Mammary epithelial cell (primary cell): ENCODE data around the gene TSC2.

Source experiments
- CTCF ChIP-seq, 2 donors: IDR thresholded peaks in 1 of 2; conservative IDR thresholded peaks in 1 of 2; 2 replicates each; pipeline ENCODE4 v1.5.1; 2011 to 2012; ENCODE audit warnings: inconsistent platforms in 2 of 2, low read length in 2 of 2, mild to moderate bottlenecking in 2 of 2, control low read depth in 1 of 2, low read depth in 1 of 2; ENCODE audit not compliant: insufficient read depth in 1 of 2; ENCODE audit errors: extremely low read depth in 1 of 2
- EZH2 ChIP-seq: IDR thresholded peaks from 2 replicates; pipeline ENCODE4 v1.6.1; 2012; ENCODE audit warnings: low read length, inconsistent platforms, borderline replicate concordance

DNA sequence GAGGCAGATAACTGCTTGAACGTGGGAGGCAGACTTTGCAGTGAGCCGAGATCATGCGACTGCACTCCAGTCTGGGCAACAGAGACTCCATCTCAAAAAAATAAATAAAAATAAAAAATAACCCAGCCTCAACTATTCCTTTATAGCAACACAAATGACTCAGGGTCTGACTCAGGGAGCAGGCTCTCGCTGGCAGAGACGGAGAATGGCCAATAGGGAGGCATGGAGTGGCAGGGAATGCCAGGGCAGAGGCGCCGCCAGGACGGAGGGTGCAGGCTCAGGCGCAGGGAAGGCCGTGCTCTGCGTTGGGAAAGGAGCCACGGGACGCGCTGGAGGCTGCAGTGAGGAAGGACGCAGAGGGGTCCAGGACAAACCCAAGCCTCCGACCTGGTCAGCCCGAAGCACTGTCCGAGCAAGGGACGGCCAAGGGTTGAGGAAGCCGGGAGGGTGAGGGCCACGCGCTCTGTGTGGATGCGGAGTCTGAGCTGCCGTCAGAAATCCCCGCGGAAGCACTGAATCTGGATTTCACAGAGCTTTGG is 47.6 kb downstream of the TSC2 start:
- TF ChIP-seq CTCF (conservative IDR thresholded peaks at IDR 0.05 in 1 of 2, IDR thresholded peaks at IDR 0.05 in 1 of 2; ENCODE audit: extremely low read depth in 1 of 2, insufficient read depth in 1 of 2, low read depth in 1 of 2, low read length in 2 of 2) (no peak), EZH2 (no peak)
